KMS-11 (cell line): ENCODE data around the gene OBSCN.

Experiments used
- H2AFZ ChIP-seq: fragments of 200-600 bp; sonication (generic); 2 replicates; pipeline ENCODE4 v1.6.1; 2016; ENCODE audit warnings: antibody characterized with exemption, mixed run types, low read depth
- H3K27ac ChIP-seq: fragments of 200-600 bp; sonication (generic); 2 replicates; pipeline ENCODE4 v1.6.1; 2016; ENCODE audit warnings: mild to moderate bottlenecking, mixed run types
- H3K27me3 ChIP-seq: fragments of 200-600 bp; sonication (generic); 2 replicates; pipeline ENCODE4 v1.6.1; 2017; ENCODE audit warnings: mild to moderate bottlenecking, low read depth, mixed run types, moderate library complexity; ENCODE audit not compliant: insufficient read depth
- H3K36me3 ChIP-seq: fragments of 200-600 bp; sonication (generic); 2 replicates; pipeline ENCODE4 v1.6.1; 2017; ENCODE audit warnings: mild to moderate bottlenecking, mixed run types; ENCODE audit not compliant: insufficient read depth
- H3K4me1 ChIP-seq: fragments of 200-600 bp; sonication (generic); 2 replicates; pipeline ENCODE4 v1.6.1; 2016; ENCODE audit warnings: mild to moderate bottlenecking, low read depth, mixed run types; ENCODE audit not compliant: poor library complexity, severe bottlenecking
- H3K4me2 ChIP-seq: fragments of 200-600 bp; sonication (generic); 2 replicates; pipeline ENCODE4 v1.7.0; 2016; ENCODE audit warnings: mild to moderate bottlenecking, mixed run types
- H3K4me3 ChIP-seq: fragments of 200-600 bp; sonication (generic); IDR thresholded peaks from 2 replicates; pipeline ENCODE4 v1.6.1; 2017; ENCODE audit warnings: low read depth, low read length, mixed read lengths; ENCODE audit not compliant: insufficient read depth
- H3K79me2 ChIP-seq: fragments of 200-600 bp; sonication (generic); 2 replicates; pipeline ENCODE4 v1.6.1; 2016; ENCODE audit warnings: low read depth, mixed run types; ENCODE audit not compliant: insufficient read depth
- H3K9ac ChIP-seq: fragments of 200-600 bp; sonication (generic); 2 replicates; pipeline ENCODE4 v1.6.1; 2016; ENCODE audit warnings: mild to moderate bottlenecking, mixed run types
- H4K20me1 ChIP-seq: fragments of 200-600 bp; sonication (generic); 2 replicates; pipeline ENCODE4 v1.6.1; 2016; ENCODE audit warnings: mild to moderate bottlenecking, mixed run types; ENCODE audit not compliant: insufficient read depth
- CTCF ChIP-seq: fragments of 200-600 bp; sonication (generic); conservative IDR thresholded peaks from 2 replicates; pipeline ENCODE4 v1.6.1; 2017; ENCODE audit warnings: low read depth, mild to moderate bottlenecking, antibody characterized with exemption, low read length, moderate library complexity, mixed read lengths

The OBSCN gene

GRCh38 chr1:228278432-228278941 is 70.6 kb downstream of the OBSCN start:
- Histone ChIP-seq H3K79me2 (no peaks in the 10 kb centered on the region), H3K4me2 (no peak overlapping the region), H2AFZ (no peak overlapping the region), H3K27ac (no peak overlapping the region), H3K36me3 (no peaks in the 10 kb centered on the region), H4K20me1 (no peaks in the 10 kb centered on the region), H3K4me3 (no peak overlapping the region), H3K9ac (no peak overlapping the region), H3K4me1 (no peaks in the 10 kb centered on the region), H3K27me3 (no peaks in the 10 kb centered on the region)
- TF ChIP-seq CTCF = no peak

GRCh38 chr1:228279011-228279721 is 71.3 kb downstream of the OBSCN start:
- Histone ChIP-seq H3K9ac (no peak overlapping the region), H3K4me3 (no peak overlapping the region), H3K27me3 (no peaks in the 10 kb centered on the region), H3K79me2 (no peaks in the 10 kb centered on the region), H4K20me1 (no peaks in the 10 kb centered on the region), H2AFZ (no peak overlapping the region), H3K27ac (no peak overlapping the region), H3K4me2 (no peak overlapping the region), H3K36me3 (no peaks in the 10 kb centered on the region), H3K4me1 (no peaks in the 10 kb centered on the region)
- no peak for TF ChIP-seq CTCF

- Histone ChIP-seq H3K79me2 (no peaks in the 10 kb centered on the region), H3K36me3 (no peaks in the 10 kb centered on the region), H3K4me2 (no peak overlapping the region), H3K9ac (no peak overlapping the region), H3K4me3 (no peak overlapping the region), H3K27ac (no peak overlapping the region), H4K20me1 (no peaks in the 10 kb centered on the region), H3K4me1 (no peaks in the 10 kb centered on the region), H3K27me3 (no peaks in the 10 kb centered on the region), H2AFZ (no peak overlapping the region)
- no peak for TF ChIP-seq CTCF
Measured at GRCh38 chr1:228279722-228280105, 71.9 kb downstream of the OBSCN start.

- no peaks in the 10 kb centered on the region for H4K20me1 ChIP-seq
- no peaks in the 10 kb centered on the region for H3K36me3 ChIP-seq
- H3K27ac ChIP-seq = no peak overlapping the region
- TF ChIP-seq CTCF = no peak
- H3K9ac ChIP-seq = no peak overlapping the region
- no peaks in the 10 kb centered on the region for H3K4me1 ChIP-seq
- no peaks in the 10 kb centered on the region for H3K79me2 ChIP-seq
- no peak overlapping the region for H3K4me3 ChIP-seq
- no peak overlapping the region for H3K4me2 ChIP-seq
- no peak overlapping the region for H2AFZ ChIP-seq
- no peaks in the 10 kb centered on the region for H3K27me3 ChIP-seq
Measured at GRCh38 chr1:228280106-228280901, 72.5 kb downstream of the OBSCN start.
